Uterus (tissue), 4 donors: ENCODE data around the gene PTGFRN. TPM values are rescaled to one million over a fixed set of nuclear protein-coding genes. Genes with fewer than 3 reads are reported as not detected.
A peak's percentile ranks its signal among the peaks of the same experiment; 100 is the strongest.

Experiments used
- DNase-seq, 2 donors: peaks; one replicate each; pipeline ENCODE4 v3.0.0-alpha.2; 2019 to 2020
- H3K27ac ChIP-seq, 2 donors: fragments of 200-600 bp; sonication (generic); 1 replicate in 1 of 2; 2 replicates in 1 of 2; pipeline ENCODE4 v1.5.1; 2016 to 2018
- H3K27me3 ChIP-seq, 2 donors: fragments of 200-600 bp; sonication (generic); one replicate each; pipeline ENCODE4 v1.5.1; 2018 to 2019; ENCODE audit warnings: control low read depth in 1 of 2
- H3K36me3 ChIP-seq, 2 donors: fragments of 200-600 bp; sonication (generic); one replicate each; pipeline ENCODE4 v1.5.1; 2019; ENCODE audit warnings: control low read depth in 1 of 2
- H3K4me1 ChIP-seq, 2 donors: fragments of 200-600 bp; sonication (generic); one replicate each; pipeline ENCODE4 v1.5.1; 2018 to 2019; ENCODE audit warnings: control low read depth in 1 of 2
- H3K4me3 ChIP-seq, 2 donors: fragments of 200-600 bp; sonication (generic); 1 replicate in 1 of 2; 2 replicates in 1 of 2; pipeline ENCODE4 v1.5.1; 2018 to 2019; ENCODE audit warnings: mild to moderate bottlenecking in 1 of 2
- H3K9me3 ChIP-seq, 2 donors: fragments of 200-600 bp; sonication (generic); one replicate each; pipeline ENCODE4 v1.5.1; 2019; ENCODE audit warnings: control low read depth in 1 of 2
- POLR2A ChIP-seq, 2 donors: fragments of 450-650 bp; IDR thresholded peaks; one replicate each; pipeline ENCODE4 v1.6.1; 2016; ENCODE audit warnings: antibody characterized with exemption in 2 of 2, mild to moderate bottlenecking in 1 of 2, moderate library complexity in 1 of 2
- intact Hi-C: fragments of 100-400 bp; cut with DNase I; formaldehyde crosslinking; loops from one replicate; pipeline ENCODE4 v1.15.1; 2023; ENCODE audit warnings: low total_unique reads
- total RNA-seq, 4 donors: library from RNA; depleted of rRNA in 3 of 4; stranded (reverse); fragments of >200 nt in 3 of 4; gene quantifications; one replicate each; pipeline versions ENCODE4 v1.1.0 to v1.2.4, GENCODE V29; 2014 to 2023
- TF ChIP-seq, protein P1 (sequence below), 4 experiments: fragments of 200-600 bp in 2 of 4; fragments of 450-650 bp in 2 of 4; sonication (generic) in 2 of 4; IDR thresholded peaks; one replicate each; pipeline ENCODE4 v1.5.1; 2016 to 2019; ENCODE audit warnings: antibody characterized with exemption in 4 of 4, mild to moderate bottlenecking in 2 of 4, moderate library complexity in 1 of 4
- donor health status: DM: yes; HTN: yes; CAD: no.

PTGFRN gene
- total RNA-seq, 4 donors from 2014 or later = 32.4 to 134 (median 88.8) TPM

DNA sequence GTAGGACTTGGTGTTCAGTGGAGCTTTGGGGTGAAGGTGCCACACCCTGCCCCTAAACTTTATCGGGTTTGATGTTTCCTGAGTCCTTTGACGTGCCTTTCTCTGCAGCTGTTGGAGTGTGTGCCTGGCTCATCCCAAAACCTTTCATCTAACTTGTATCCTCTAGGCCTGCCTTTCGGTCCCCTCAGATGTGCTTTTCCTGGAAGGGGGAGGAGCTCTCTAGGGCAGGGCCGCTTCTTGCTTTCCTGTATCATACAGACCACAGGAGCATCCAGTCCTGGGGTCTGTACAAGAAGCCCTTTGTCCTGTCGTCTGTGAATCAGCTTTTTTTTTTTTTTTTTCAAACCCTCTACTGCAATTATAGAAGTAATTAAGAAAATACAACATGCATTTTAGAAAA, 35.7 kb downstream of the PTGFRN start:
- Histone ChIP-seq H3K4me1 (no peaks in the 10 kb centered on the region), H3K4me3 (no peak overlapping the region), H3K27ac (no peak overlapping the region), H3K9me3 (no peaks in the 10 kb centered on the region), H3K27me3 (no peaks in the 10 kb centered on the region), H3K36me3 (no peaks in the 10 kb centered on the region)
- DNase-seq = no peak
- intact Hi-C loops = no loop called here
- TF ChIP-seq POLR2A (IDR thresholded peaks at IDR 0.05) = no peak
- TF ChIP-seq, protein P1, sequence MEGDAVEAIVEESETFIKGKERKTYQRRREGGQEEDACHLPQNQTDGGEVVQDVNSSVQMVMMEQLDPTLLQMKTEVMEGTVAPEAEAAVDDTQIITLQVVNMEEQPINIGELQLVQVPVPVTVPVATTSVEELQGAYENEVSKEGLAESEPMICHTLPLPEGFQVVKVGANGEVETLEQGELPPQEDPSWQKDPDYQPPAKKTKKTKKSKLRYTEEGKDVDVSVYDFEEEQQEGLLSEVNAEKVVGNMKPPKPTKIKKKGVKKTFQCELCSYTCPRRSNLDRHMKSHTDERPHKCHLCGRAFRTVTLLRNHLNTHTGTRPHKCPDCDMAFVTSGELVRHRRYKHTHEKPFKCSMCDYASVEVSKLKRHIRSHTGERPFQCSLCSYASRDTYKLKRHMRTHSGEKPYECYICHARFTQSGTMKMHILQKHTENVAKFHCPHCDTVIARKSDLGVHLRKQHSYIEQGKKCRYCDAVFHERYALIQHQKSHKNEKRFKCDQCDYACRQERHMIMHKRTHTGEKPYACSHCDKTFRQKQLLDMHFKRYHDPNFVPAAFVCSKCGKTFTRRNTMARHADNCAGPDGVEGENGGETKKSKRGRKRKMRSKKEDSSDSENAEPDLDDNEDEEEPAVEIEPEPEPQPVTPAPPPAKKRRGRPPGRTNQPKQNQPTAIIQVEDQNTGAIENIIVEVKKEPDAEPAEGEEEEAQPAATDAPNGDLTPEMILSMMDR (IDR thresholded peaks at IDR 0.05) = no peak

- Histone ChIP-seq H3K36me3 (no peaks in the 10 kb centered on the region), H3K27ac (no peak overlapping the region), H3K4me1 (no peaks in the 10 kb centered on the region), H3K4me3 (no peak overlapping the region), H3K27me3 (no peaks in the 10 kb centered on the region), H3K9me3 (no peaks in the 10 kb centered on the region)
- TF ChIP-seq POLR2A (IDR thresholded peaks at IDR 0.05) = no peak
- TF ChIP-seq, protein P1 (IDR thresholded peaks at IDR 0.05) = no peak
- no peak for DNase-seq
- intact Hi-C loops = no loop called here
Measured at GRCh38 chr1:116945996-116946395, 36.3 kb downstream of the PTGFRN start.

DNA sequence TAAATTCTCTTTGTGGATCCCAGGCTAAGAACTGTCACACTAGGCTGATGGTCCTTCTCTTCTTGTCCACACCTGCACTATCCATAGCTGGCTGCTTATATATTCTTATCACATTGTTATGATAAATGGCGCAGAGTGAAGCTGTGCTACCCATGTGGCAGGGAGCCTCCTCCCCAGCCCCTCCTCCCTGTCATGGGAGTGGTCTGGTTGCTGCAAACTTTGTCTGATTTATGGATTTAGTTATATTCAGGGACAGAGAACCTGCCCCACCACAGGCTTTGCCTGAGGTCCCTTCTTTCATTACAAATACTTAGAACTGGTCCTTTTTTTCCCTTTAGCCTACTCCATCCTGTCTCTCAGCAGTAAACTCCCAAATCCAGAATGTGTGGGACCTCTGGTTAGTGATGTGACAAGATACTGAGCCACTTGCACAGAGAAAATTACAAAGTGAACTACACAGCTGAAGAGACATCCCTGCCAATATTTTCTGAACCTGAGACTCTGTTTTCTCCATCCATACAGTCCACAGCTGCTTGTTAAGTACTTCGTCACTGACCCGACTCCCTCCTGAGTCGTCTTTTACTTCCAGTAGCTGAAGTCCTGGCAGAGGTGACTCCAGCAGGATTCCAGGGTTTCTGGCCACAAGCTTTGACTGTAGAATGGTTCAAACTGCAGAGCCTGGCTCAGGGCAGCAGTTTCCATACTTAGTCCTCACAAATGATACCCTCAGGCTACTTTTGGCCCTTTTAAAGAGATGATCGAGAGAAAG, 37.6 kb downstream of the PTGFRN start:
- Histone ChIP-seq H3K4me3 (no peak overlapping the region), H3K4me1 (no peaks in the 10 kb centered on the region), H3K27me3 (no peaks in the 10 kb centered on the region), H3K36me3 (no peaks in the 10 kb centered on the region), H3K9me3 (no peaks in the 10 kb centered on the region), H3K27ac (peak overlapping the region; percentile 20 to 50)
- no peak for DNase-seq
- intact Hi-C loops = no loop called here
- TF ChIP-seq, protein P1 (IDR thresholded peaks at IDR 0.05) = no peak
- TF ChIP-seq POLR2A (IDR thresholded peaks at IDR 0.05) = no peak

DNA sequence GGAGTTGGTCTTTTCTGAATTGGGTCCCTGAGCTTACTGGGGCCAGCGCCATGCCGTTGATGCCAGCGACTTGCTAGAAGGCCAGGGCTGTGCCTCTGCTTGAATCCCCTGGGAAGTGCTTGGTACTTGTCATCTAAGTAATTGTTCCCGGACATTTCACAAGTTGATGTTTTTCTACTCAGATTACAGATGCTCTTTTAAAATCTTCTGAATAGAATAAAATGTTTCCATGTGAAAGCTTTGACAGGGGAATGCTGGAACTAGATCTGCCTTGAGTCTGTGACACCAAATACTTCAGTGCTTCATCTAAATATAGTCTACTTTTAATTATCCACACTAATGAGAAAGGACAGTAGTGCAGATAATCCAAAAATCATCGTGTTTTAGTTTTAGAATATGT, 38.3 kb downstream of the PTGFRN start:
- H3K9me3 ChIP-seq = no peaks in the 10 kb centered on the region
- DNase-seq = no peak
- no peak overlapping the region for H3K4me3 ChIP-seq
- H3K36me3 ChIP-seq = no peaks in the 10 kb centered on the region
- intact Hi-C loops = no loop called here
- no peaks in the 10 kb centered on the region for H3K4me1 ChIP-seq
- H3K27ac ChIP-seq = peak overlapping the region in 1 of 2 donors; percentile 20
- no peak for TF ChIP-seq POLR2A (IDR thresholded peaks at IDR 0.05)
- TF ChIP-seq, protein P1 (IDR thresholded peaks at IDR 0.05) = no peak
- no peaks in the 10 kb centered on the region for H3K27me3 ChIP-seq

GRCh38 chr1:116948642-116949041, 38.9 kb downstream of the PTGFRN start:
- no peaks in the 10 kb centered on the region for H3K4me1 ChIP-seq
- H3K27ac ChIP-seq = no peak overlapping the region
- intact Hi-C loops = no loop called here
- no peaks in the 10 kb centered on the region for H3K27me3 ChIP-seq
- DNase-seq = no peak
- no peaks in the 10 kb centered on the region for H3K36me3 ChIP-seq
- no peaks in the 10 kb centered on the region for H3K9me3 ChIP-seq
- TF ChIP-seq POLR2A (IDR thresholded peaks at IDR 0.05) = no peak
- TF ChIP-seq, protein P1 (IDR thresholded peaks at IDR 0.05) = no peak
- H3K4me3 ChIP-seq = no peak overlapping the region
